Panc1 (cell line): Measurements from ENCODE around the gene FRMD1. TPM values are rescaled to one million over a fixed set of nuclear protein-coding genes. Genes with fewer than 3 reads are reported as not detected.

Experiments used
- ATAC-seq: fragments of 200-7000 bp; cut with Tn5 transposase; 2 replicates; pipeline ENCODE4 v1.9.1; 2020; ENCODE audit warnings: mild to moderate bottlenecking, moderate library complexity
- BruUV-seq: library from RNA; stranded (reverse); fragments of 400-500 nt; replicated peaks from 2 replicates; lab custom pipeline; 2021; lab: Mats Ljungman, UMichigan
- CTCF ChIA-PET: fragments of 300-600 bp; sonication (Branson Sonifier 250); formaldehyde crosslinking; loops from one replicate; lab custom pipeline; 2022; ENCODE audit warnings: antibody characterized with exemption; lab: Charles Lee
- POLR2A ChIA-PET: fragments of 300-600 bp; sonication (Branson Sonifier 250); formaldehyde crosslinking; loops from one replicate; lab custom pipeline; 2022; ENCODE audit warnings: antibody characterized with exemption; lab: Charles Lee
- DNase-seq: peaks from one replicate; pipeline ENCODE4 v3.0.0-alpha.2; 2010; ENCODE audit warnings: low read depth, low spot score
- H3K27ac ChIP-seq: 2 replicates; pipeline ENCODE4 v1.5.1; 2011; ENCODE audit warnings: mild to moderate bottlenecking, low read length, inconsistent platforms
- H3K27me3 ChIP-seq: fragments of 200-500 bp; sonication (Bioruptor generic); 2 replicates; pipeline ENCODE4 v1.6.0; 2014; ENCODE audit warnings: low read length, inconsistent platforms; ENCODE audit not compliant: control insufficient read depth, insufficient read depth
- H3K36me3 ChIP-seq: fragments of 200-500 bp; sonication (Bioruptor generic); 2 replicates; pipeline ENCODE4 v1.5.1; 2014; ENCODE audit warnings: inconsistent platforms, mild to moderate bottlenecking, low read length, moderate library complexity; ENCODE audit not compliant: control insufficient read depth, insufficient read depth
- H3K4me1 ChIP-seq: 2 replicates; pipeline ENCODE4 v1.5.1; 2011; ENCODE audit warnings: inconsistent platforms, mild to moderate bottlenecking, low read length, moderate library complexity; ENCODE audit not compliant: control insufficient read depth, insufficient read depth
- H3K4me3 ChIP-seq, 2 experiments: 2 replicates each; pipeline ENCODE4 v1.5.1; 2011 to 2012; ENCODE audit warnings: low read depth in 2 of 2, low read length in 2 of 2, mild to moderate bottlenecking in 2 of 2, inconsistent platforms in 1 of 2, moderate library complexity in 1 of 2
- H3K9me3 ChIP-seq: fragments of 200-500 bp; sonication (Bioruptor generic); 2 replicates; pipeline ENCODE4 v1.5.1; 2014; ENCODE audit warnings: low read depth, mild to moderate bottlenecking, inconsistent platforms, low read length, moderate library complexity; ENCODE audit not compliant: control insufficient read depth, insufficient read depth
- CTCF ChIP-seq: fragments of 450-650 bp; IDR thresholded peaks from 2 replicates; pipeline ENCODE4 v1.5.1; 2017; ENCODE audit warnings: mild to moderate bottlenecking
- POLR2AphosphoS5 ChIP-seq: IDR thresholded peaks from 2 replicates; pipeline ENCODE4 v1.6.1; 2012; ENCODE audit warnings: mild to moderate bottlenecking, low read depth, low read length, moderate library complexity
- SIN3A ChIP-seq: IDR thresholded peaks from 2 replicates; pipeline ENCODE4 v1.6.1; 2012; ENCODE audit warnings: low read depth, mild to moderate bottlenecking, low read length, moderate library complexity, borderline replicate concordance; ENCODE audit not compliant: insufficient read depth
- TCF7L2 ChIP-seq: IDR thresholded peaks from 2 replicates; pipeline ENCODE4 v1.6.1; 2011; ENCODE audit warnings: mild to moderate bottlenecking, low read depth, low read length, inconsistent platforms
- in situ Hi-C: cut with HindIII; loops from 2 replicates; pipeline ENCODE4 v1.10.0; 2016; ENCODE audit warnings: low sequenced_read_pairs, low pct_unique_long_range_greater_than_20kb
- intact Hi-C: fragments of 100-400 bp; cut with micrococcal nuclease; formaldehyde crosslinking; loops from one replicate; pipeline ENCODE4 v1.10.0; 2022; ENCODE audit not compliant: unreplicated experiment
- total RNA-seq: library from RNA; stranded (reverse); gene quantifications from one replicate; pipeline ENCODE4 v1.2.1, GENCODE V29; 2021; ENCODE audit not compliant: unreplicated experiment
- TF ChIP-seq, protein P1 (sequence below), 2 experiments: IDR thresholded peaks; 2 replicates each; pipeline ENCODE4 v1.6.1; 2011 to 2012; ENCODE audit warnings: low read depth in 2 of 2, control low read depth in 1 of 2, low read length in 1 of 2, mild to moderate bottlenecking in 1 of 2, moderate library complexity in 1 of 2; ENCODE audit not compliant: insufficient read depth in 1 of 2

FRMD1 gene
- total RNA-seq, 1 experiment from 2014 or later: 0.15 TPM

- POLR2A ChIA-PET: no interaction called here
- TF ChIP-seq CTCF (no peak), POLR2AphosphoS5 (no peak), SIN3A (no peak), TCF7L2 (no peak)
- TF ChIP-seq, protein P1, sequence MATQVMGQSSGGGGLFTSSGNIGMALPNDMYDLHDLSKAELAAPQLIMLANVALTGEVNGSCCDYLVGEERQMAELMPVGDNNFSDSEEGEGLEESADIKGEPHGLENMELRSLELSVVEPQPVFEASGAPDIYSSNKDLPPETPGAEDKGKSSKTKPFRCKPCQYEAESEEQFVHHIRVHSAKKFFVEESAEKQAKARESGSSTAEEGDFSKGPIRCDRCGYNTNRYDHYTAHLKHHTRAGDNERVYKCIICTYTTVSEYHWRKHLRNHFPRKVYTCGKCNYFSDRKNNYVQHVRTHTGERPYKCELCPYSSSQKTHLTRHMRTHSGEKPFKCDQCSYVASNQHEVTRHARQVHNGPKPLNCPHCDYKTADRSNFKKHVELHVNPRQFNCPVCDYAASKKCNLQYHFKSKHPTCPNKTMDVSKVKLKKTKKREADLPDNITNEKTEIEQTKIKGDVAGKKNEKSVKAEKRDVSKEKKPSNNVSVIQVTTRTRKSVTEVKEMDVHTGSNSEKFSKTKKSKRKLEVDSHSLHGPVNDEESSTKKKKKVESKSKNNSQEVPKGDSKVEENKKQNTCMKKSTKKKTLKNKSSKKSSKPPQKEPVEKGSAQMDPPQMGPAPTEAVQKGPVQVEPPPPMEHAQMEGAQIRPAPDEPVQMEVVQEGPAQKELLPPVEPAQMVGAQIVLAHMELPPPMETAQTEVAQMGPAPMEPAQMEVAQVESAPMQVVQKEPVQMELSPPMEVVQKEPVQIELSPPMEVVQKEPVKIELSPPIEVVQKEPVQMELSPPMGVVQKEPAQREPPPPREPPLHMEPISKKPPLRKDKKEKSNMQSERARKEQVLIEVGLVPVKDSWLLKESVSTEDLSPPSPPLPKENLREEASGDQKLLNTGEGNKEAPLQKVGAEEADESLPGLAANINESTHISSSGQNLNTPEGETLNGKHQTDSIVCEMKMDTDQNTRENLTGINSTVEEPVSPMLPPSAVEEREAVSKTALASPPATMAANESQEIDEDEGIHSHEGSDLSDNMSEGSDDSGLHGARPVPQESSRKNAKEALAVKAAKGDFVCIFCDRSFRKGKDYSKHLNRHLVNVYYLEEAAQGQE (IDR thresholded peaks at IDR 0.05; ENCODE audit: insufficient read depth in 1 of 2, low read depth in 2 of 2, low read length in 1 of 2): no peak
- no peaks in the 10 kb centered on the region for H3K36me3 ChIP-seq
- no peaks in the 10 kb centered on the region for H3K9me3 ChIP-seq
- no peaks in the 10 kb centered on the region for H3K27me3 ChIP-seq
- in situ Hi-C loops: no loop called here
- DNase-seq: no peak
- no peaks in the 10 kb centered on the region for H3K4me1 ChIP-seq
- peak; percentile 18; the same call in 1 of the 2 replicates for ATAC-seq
- CTCF ChIA-PET: interaction anchor here (0.7 to 1.2 kb wide), 2 partner anchors 34 to 74 kb away, joined by 3 read pairs; no protein-coding TSS in a partner anchor
- intact Hi-C loops: loop anchor here (5.0 kb wide), 1 partner anchor 212 kb away; no protein-coding TSS in a partner anchor
- BruUV-seq: no TSS peak
- no peak overlapping the region for H3K27ac ChIP-seq
- no peak overlapping the region for H3K4me3 ChIP-seq
Observed at GRCh38 chr6:168118935-168119334, 39.9 kb upstream of the FRMD1 start.

DNA sequence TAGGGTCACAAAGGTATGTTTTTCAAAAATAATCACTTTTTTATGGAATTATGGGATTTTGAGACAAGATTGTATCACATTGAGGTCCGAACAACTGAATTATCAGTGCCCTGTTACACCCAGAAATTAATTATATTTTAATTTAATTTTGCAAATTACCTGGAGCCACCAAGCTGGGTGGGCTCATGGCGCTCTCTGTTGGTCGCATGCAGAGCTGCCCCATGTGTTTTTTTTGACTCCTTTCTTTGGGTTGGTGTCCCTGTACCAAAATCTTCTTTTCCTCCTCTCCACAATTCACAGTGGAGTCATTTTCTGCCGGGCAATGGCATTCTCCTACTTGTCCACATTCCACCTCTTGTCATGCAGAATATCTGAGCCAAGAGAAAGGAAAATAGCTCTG lies 38.9 kb upstream of the FRMD1 start:
- intact Hi-C loops (loop anchor here (5.0 kb wide), 1 partner anchor 211 kb away; no protein-coding TSS in a partner anchor), in situ Hi-C loops (no loop called here)
- TF ChIP-seq, protein P1 (IDR thresholded peaks at IDR 0.05; ENCODE audit: insufficient read depth in 1 of 2, low read depth in 2 of 2, low read length in 1 of 2): no peak
- TF ChIP-seq CTCF: peak; percentile 87
- Histone ChIP-seq H3K27ac (no peak overlapping the region), H3K36me3 (no peaks in the 10 kb centered on the region), H3K27me3 (no peaks in the 10 kb centered on the region), H3K4me1 (no peaks in the 10 kb centered on the region), H3K9me3 (no peaks in the 10 kb centered on the region), H3K4me3 (no peak overlapping the region)
- no TSS peak for BruUV-seq
- ChIA-PET POLR2A (no interaction called here), CTCF (interaction anchor here (0.5 to 1.2 kb wide), 4 partner anchors 73 to 274 kb away, joined by 3 to 9 read pairs (median 4); no protein-coding TSS in a partner anchor)
- no peak for DNase-seq
- ATAC-seq: no peak
